Neural progenitor cell (in vitro differentiated cells): Measurements from ENCODE around the gene PRSS22. TPM values are rescaled to one million over a fixed set of nuclear protein-coding genes. Genes with fewer than 3 reads are reported as not detected.
A peak's percentile ranks its signal among the peaks of the same experiment; 100 is the strongest.

Experiments
- DNase-seq: peaks from one replicate; pipeline ENCODE4 v3.0.0-alpha.2; 2016; ENCODE audit warnings: low spot score
- H2AFZ ChIP-seq: fragments of 200-600 bp; sonication (generic); replicated peaks from 2 replicates; pipeline ENCODE4 v1.6.1; 2016; ENCODE audit warnings: antibody characterized with exemption
- H3F3A ChIP-seq: fragments of 200-600 bp; sonication (generic); 2 replicates; pipeline ENCODE4 v1.6.1; 2016; ENCODE audit warnings: antibody characterized with exemption, low read depth
- H3K27ac ChIP-seq: fragments of 200-600 bp; sonication (generic); 2 replicates; pipeline ENCODE4 v1.5.1; 2016; ENCODE audit warnings: mild to moderate bottlenecking
- H3K27me3 ChIP-seq: fragments of 200-600 bp; sonication (generic); 2 replicates; pipeline ENCODE4 v1.6.1; 2016; ENCODE audit warnings: mild to moderate bottlenecking, moderate library complexity
- H3K36me3 ChIP-seq: fragments of 200-600 bp; sonication (generic); 2 replicates; pipeline ENCODE4 v1.5.1; 2016
- H3K4me1 ChIP-seq: fragments of 200-600 bp; sonication (generic); 2 replicates; pipeline ENCODE4 v1.6.1; 2016; ENCODE audit warnings: mixed run types
- H3K4me2 ChIP-seq: fragments of 200-600 bp; sonication (generic); 2 replicates; pipeline ENCODE4 v1.6.1; 2016
- H3K4me3 ChIP-seq: fragments of 200-600 bp; sonication (generic); 2 replicates; pipeline ENCODE4 v1.5.1; 2016
- H3K79me2 ChIP-seq: fragments of 200-600 bp; sonication (generic); 2 replicates; pipeline ENCODE4 v1.6.1; 2016; ENCODE audit warnings: low read depth
- H3K9ac ChIP-seq: fragments of 200-600 bp; sonication (generic); 2 replicates; pipeline ENCODE4 v1.6.1; 2016
- H3K9me3 ChIP-seq: fragments of 200-600 bp; sonication (generic); 2 replicates; pipeline ENCODE4 v1.5.1; 2016; ENCODE audit warnings: low read depth
- H4K20me1 ChIP-seq: fragments of 200-600 bp; sonication (generic); 2 replicates; pipeline ENCODE4 v1.6.1; 2016; ENCODE audit warnings: low read depth
- H3K27ac Mint-ChIP-seq: 3 replicates; pipeline ENCODE4 v1.8.0; 2021; ENCODE audit warnings: mixed read lengths
- H3K27me3 Mint-ChIP-seq: 2 replicates; pipeline ENCODE4 v1.8.0; 2022; ENCODE audit warnings: low read depth, mild to moderate bottlenecking, inconsistent platforms, moderate library complexity, mixed read lengths; ENCODE audit not compliant: insufficient read depth
- H3K36me3 Mint-ChIP-seq: 3 replicates; pipeline ENCODE4 v1.8.0; 2021; ENCODE audit warnings: mixed read lengths
- H3K4me1 Mint-ChIP-seq: 3 replicates; pipeline ENCODE4 v1.8.0; 2021; ENCODE audit warnings: mixed read lengths
- H3K4me3 Mint-ChIP-seq: 3 replicates; pipeline ENCODE4 v1.8.0; 2021; ENCODE audit warnings: mild to moderate bottlenecking, moderate library complexity, mixed read lengths
- H3K9me3 Mint-ChIP-seq: 3 replicates; pipeline ENCODE4 v1.8.0; 2020; ENCODE audit warnings: mixed read lengths
- EZH2 ChIP-seq: fragments of 200-600 bp; sonication (generic); IDR thresholded peaks from 2 replicates; pipeline ENCODE4 v1.6.1; 2017; ENCODE audit warnings: antibody characterized with exemption, mild to moderate bottlenecking, moderate library complexity
- EZH2phosphoT487 ChIP-seq: fragments of 200-600 bp; sonication (generic); IDR thresholded peaks from 2 replicates; pipeline ENCODE4 v1.6.1; 2017; ENCODE audit warnings: antibody characterized with exemption
- total RNA-seq: library from RNA; depleted of rRNA; stranded (reverse); fragments of >200 nt; gene quantifications from 2 replicates; pipeline ENCODE4 v1.2.3, GENCODE V29; 2015; ENCODE audit warnings: low replicate concordance
- TF ChIP-seq, protein P1 (sequence below): fragments of 200-600 bp; sonication (generic); IDR thresholded peaks from 2 replicates; pipeline ENCODE4 v1.5.1; 2017; ENCODE audit warnings: antibody characterized with exemption, mild to moderate bottlenecking

Gene PRSS22
- total RNA-seq, 1 donor from 2014 or later, result not detected

DNA sequence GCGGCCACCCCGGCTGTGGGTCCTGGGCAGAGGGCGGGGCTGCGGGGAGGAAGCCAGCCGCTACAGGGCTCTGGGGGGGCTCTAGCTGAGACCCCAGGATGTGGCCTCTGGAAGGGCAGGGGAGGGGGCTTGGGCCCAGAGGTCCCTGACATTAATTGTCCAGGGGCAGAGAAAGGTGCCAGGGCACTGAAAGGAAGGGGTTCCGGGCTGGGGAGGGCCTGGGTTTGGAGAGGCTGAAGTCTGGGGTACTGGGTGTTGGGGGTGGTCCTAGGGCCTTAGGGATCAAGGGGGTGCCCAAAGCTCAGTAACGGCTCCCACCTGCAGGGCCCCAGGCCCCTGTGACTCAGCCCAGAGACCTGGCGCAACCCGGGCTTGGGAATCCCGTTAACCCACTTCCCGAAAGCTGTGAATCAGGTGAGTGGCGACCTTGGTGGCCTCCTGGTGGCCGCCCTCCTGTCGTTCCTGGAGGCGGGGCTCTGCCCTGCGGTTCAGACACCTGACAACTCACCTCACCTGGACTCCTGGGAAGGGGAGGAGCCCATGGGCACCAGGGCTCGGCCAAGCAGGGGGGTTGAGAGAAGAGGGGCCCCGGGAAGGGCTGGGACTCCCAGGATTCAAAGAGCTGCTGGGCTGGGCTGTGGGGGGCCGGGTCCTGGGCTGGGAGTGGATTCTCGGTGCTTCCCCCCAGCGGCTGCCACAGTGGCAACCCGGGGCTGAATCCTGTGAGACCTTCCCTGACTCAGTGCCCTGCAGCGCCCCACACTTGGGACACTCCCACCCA lies 465 bp upstream of the PRSS22 start:
- no peak overlapping the region for H3K9ac ChIP-seq
- peaks cover 34% of the 10 kb centered on the region for H3K27me3 Mint-ChIP-seq
- no peak overlapping the region for H3K4me3 Mint-ChIP-seq
- H3K4me1 ChIP-seq, result no peaks in the 10 kb centered on the region
- H3K4me3 ChIP-seq, result peak overlapping the region; percentile 18
- H3K27ac Mint-ChIP-seq, result no peak overlapping the region
- H3K4me1 Mint-ChIP-seq, result peaks cover 2% of the 10 kb centered on the region
- peaks cover 3% of the 10 kb centered on the region for H3K36me3 Mint-ChIP-seq
- H3K36me3 ChIP-seq, result no peaks in the 10 kb centered on the region
- no peaks in the 10 kb centered on the region for H3F3A ChIP-seq
- DNase-seq, result no peak
- TF ChIP-seq EZH2phosphoT487, result peak; percentile 1
- TF ChIP-seq, protein P1, sequence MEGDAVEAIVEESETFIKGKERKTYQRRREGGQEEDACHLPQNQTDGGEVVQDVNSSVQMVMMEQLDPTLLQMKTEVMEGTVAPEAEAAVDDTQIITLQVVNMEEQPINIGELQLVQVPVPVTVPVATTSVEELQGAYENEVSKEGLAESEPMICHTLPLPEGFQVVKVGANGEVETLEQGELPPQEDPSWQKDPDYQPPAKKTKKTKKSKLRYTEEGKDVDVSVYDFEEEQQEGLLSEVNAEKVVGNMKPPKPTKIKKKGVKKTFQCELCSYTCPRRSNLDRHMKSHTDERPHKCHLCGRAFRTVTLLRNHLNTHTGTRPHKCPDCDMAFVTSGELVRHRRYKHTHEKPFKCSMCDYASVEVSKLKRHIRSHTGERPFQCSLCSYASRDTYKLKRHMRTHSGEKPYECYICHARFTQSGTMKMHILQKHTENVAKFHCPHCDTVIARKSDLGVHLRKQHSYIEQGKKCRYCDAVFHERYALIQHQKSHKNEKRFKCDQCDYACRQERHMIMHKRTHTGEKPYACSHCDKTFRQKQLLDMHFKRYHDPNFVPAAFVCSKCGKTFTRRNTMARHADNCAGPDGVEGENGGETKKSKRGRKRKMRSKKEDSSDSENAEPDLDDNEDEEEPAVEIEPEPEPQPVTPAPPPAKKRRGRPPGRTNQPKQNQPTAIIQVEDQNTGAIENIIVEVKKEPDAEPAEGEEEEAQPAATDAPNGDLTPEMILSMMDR, result no peak
- peak; percentile 28 for TF ChIP-seq EZH2
- H3K4me2 ChIP-seq, result peak overlapping the region; percentile 53
- no peaks in the 10 kb centered on the region for H4K20me1 ChIP-seq
- H3K9me3 ChIP-seq, result peaks cover 4% of the 10 kb centered on the region
- no peaks in the 10 kb centered on the region for H3K79me2 ChIP-seq
- H3K27ac ChIP-seq, result no peak overlapping the region
- peaks cover 12% of the 10 kb centered on the region for H3K9me3 Mint-ChIP-seq
- peaks cover 57% of the 10 kb centered on the region for H3K27me3 ChIP-seq
- H2AFZ ChIP-seq, result no peak overlapping the region

DNA sequence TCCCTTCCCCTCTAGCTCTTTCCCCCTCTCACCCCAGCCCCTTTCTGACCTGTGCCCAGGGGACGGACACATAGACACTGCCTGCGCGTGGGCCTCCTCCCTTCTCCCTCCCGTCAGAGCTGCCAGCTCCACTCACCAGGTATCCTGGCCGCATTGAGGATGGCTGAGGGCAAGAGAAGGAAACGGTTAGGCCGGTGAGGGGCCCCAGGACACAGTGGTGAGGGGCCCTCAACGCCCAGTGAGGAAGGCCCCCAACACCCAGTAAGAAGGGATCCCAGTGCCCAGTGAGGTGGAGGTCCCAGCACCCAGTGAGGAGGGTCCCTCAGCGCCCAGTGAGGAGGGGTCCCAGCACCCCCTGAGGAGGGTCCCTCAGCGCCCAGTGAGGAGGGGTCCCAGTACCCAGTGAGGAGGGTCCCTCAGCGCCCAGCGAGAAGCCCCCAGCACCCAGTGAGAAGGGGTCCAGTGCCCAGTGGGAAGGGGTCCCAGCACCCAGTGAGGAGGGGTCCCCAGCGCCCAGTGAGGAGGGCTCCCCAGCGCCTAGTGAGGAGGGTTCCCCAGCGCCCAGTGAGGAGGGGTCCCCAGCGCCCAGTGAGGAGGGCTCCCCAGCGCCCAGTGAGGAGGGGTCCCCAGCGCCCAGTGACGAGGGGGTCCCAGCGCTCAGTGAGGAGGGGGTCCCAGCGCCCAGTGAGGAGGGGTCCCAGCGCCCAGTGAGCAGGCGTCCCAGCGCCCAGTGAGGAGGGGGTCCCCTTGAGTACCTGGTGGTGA lies 1.1 kb downstream of the PRSS22 start:
- Histone ChIP-seq H4K20me1 (no peaks in the 10 kb centered on the region), H3K27ac (no peak overlapping the region), H2AFZ (no peak overlapping the region), H3K27me3 (peaks cover 55% of the 10 kb centered on the region), H3K4me3 (no peak overlapping the region), H3F3A (no peaks in the 10 kb centered on the region), H3K9me3 (peaks cover 4% of the 10 kb centered on the region), H3K79me2 (no peaks in the 10 kb centered on the region), H3K9ac (no peak overlapping the region), H3K4me2 (no peak overlapping the region), H3K36me3 (no peaks in the 10 kb centered on the region), H3K4me1 (no peaks in the 10 kb centered on the region)
- TF ChIP-seq EZH2 (no peak), EZH2phosphoT487 (no peak)
- TF ChIP-seq, protein P1, result no peak
- no peak for DNase-seq
- H3K27me3 Mint-ChIP-seq, result peaks cover 34% of the 10 kb centered on the region
- peaks cover 12% of the 10 kb centered on the region for H3K9me3 Mint-ChIP-seq
- H3K36me3 Mint-ChIP-seq, result peaks cover 3% of the 10 kb centered on the region
- H3K27ac Mint-ChIP-seq, result no peak overlapping the region
- H3K4me1 Mint-ChIP-seq, result peaks cover 2% of the 10 kb centered on the region
- no peak overlapping the region for H3K4me3 Mint-ChIP-seq

DNA sequence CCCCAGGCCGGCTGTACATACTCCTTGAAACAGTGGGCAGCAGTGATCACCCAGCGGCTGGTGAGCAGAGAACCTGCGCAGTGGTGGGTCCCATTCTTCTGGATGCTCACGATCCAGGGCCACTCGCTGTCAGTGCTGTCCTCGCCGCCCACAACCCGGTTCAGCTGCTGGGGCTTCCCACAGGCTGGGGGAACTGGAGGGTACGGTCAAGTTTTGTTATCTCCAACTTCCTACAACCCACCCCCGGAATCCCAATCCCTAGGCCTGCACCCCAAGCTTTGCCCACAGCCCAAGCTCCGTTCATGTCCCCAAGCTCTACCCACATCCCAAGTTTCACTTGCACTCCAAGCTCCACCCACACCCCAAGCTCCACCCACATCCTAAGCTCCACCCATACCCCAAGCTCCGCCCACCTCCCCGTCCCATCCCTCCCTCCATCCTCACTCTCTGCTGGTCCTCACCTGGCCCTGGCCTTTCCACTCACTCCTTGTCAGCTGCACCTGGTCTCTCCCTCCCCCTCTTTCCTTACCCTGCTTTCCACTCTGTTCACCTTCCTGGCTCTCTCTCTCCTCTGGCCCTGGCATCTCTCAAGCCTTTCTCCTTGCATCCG lies 1.8 kb downstream of the PRSS22 start:
- Mint-ChIP-seq H3K27ac (no peak overlapping the region), H3K36me3 (peaks cover 3% of the 10 kb centered on the region), H3K4me3 (no peak overlapping the region), H3K4me1 (peaks cover 2% of the 10 kb centered on the region), H3K9me3 (peaks cover 12% of the 10 kb centered on the region), H3K27me3 (peaks cover 34% of the 10 kb centered on the region)
- no peaks in the 10 kb centered on the region for H4K20me1 ChIP-seq
- DNase-seq, result no peak
- H3K4me2 ChIP-seq, result no peak overlapping the region
- no peak overlapping the region for H2AFZ ChIP-seq
- no peaks in the 10 kb centered on the region for H3F3A ChIP-seq
- no peak overlapping the region for H3K9ac ChIP-seq
- no peaks in the 10 kb centered on the region for H3K4me1 ChIP-seq
- peaks cover 4% of the 10 kb centered on the region for H3K9me3 ChIP-seq
- H3K27me3 ChIP-seq, result peaks cover 55% of the 10 kb centered on the region
- H3K36me3 ChIP-seq, result no peaks in the 10 kb centered on the region
- no peaks in the 10 kb centered on the region for H3K79me2 ChIP-seq
- no peak overlapping the region for H3K27ac ChIP-seq
- no peak for TF ChIP-seq EZH2phosphoT487
- TF ChIP-seq, protein P1, result no peak
- TF ChIP-seq EZH2, result no peak
- H3K4me3 ChIP-seq, result no peak overlapping the region
